Measurements from ENCODE around the gene ABHD1.
"Not testable (repeated sequence)": the region's sequence is repeated elsewhere in the genome, so short reads cannot be mapped to it uniquely, and the experiment has no call there.

The ABHD1 gene

DNA sequence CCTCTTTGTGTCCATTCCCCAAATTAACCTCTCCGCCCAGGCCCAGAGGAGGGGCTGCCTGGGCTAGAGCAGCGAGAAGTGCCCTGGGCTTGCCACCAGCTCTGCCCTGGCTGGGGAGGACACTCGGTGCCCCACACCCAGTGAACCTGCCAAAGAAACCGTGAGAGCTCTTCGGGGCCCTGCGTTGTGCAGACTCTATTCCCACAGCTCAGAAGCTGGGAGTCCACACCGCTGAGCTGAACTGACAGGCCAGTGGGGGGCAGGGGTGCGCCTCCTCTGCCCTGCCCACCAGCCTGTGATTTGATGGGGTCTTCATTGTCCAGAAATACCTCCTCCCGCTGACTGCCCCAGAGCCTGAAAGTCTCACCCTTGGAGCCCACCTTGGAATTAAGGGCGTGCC is 23.6 kb upstream of the ABHD1 start:
- no peak overlapping the region for H3K4me3 ChIP-seq (ENCODE audit: low read depth, low read length)
- TF ChIP-seq, protein P1, sequence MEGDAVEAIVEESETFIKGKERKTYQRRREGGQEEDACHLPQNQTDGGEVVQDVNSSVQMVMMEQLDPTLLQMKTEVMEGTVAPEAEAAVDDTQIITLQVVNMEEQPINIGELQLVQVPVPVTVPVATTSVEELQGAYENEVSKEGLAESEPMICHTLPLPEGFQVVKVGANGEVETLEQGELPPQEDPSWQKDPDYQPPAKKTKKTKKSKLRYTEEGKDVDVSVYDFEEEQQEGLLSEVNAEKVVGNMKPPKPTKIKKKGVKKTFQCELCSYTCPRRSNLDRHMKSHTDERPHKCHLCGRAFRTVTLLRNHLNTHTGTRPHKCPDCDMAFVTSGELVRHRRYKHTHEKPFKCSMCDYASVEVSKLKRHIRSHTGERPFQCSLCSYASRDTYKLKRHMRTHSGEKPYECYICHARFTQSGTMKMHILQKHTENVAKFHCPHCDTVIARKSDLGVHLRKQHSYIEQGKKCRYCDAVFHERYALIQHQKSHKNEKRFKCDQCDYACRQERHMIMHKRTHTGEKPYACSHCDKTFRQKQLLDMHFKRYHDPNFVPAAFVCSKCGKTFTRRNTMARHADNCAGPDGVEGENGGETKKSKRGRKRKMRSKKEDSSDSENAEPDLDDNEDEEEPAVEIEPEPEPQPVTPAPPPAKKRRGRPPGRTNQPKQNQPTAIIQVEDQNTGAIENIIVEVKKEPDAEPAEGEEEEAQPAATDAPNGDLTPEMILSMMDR (IDR thresholded peaks at IDR 0.05; ENCODE audit: control insufficient read depth, extremely low read depth, insufficient read depth): no peak
- DNase-seq (ENCODE audit: low read depth): no peak

DNA sequence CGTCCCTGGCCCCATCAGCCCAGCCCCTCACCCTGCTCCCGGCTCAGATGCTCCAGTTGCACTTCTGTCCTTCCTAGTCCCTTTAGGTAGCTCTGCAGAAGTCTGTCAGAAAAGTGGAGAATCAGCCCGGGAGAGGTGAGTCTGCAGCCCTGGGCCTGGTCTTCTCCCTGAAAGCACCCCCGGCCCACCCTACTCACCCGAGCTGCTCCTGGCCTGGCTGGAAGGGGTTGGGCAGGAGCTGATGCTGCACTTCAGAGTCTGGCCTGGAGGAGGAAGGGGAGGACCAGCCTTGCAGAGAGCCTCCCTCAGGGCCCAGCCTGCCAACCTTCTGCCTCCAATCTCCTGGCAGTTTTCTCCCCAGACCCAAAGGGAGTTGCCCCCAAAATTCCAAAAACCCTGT is 21.3 kb upstream of the ABHD1 start:
- no peak overlapping the region for H3K4me3 ChIP-seq (ENCODE audit: low read depth, low read length)
- TF ChIP-seq, protein P1 (IDR thresholded peaks at IDR 0.05; ENCODE audit: control insufficient read depth, extremely low read depth, insufficient read depth): no peak
- no peak for DNase-seq (ENCODE audit: low read depth)

DNA sequence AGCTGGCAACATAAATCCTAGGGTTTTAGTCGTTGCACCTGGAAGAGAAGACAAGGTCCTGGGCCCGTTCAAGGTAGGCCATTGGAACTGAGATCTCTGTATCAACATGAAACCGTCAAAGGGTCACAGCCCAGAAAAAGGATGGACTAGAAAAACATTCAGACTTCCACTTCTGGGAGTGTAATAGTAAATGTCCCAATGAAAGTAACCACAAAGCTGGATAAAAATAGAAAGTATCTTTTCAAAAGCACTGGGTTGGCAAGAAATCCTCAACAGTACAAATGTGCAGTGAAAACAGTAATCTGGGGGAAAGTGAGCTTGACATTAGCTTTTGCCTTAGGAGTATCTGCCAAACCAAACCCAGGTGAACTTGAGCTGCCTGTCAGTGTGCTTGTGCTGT is 17.6 kb upstream of the ABHD1 start:
- TF ChIP-seq, protein P1 (IDR thresholded peaks at IDR 0.05; ENCODE audit: control insufficient read depth, extremely low read depth, insufficient read depth): no peak
- DNase-seq (ENCODE audit: low read depth): no peak

DNA sequence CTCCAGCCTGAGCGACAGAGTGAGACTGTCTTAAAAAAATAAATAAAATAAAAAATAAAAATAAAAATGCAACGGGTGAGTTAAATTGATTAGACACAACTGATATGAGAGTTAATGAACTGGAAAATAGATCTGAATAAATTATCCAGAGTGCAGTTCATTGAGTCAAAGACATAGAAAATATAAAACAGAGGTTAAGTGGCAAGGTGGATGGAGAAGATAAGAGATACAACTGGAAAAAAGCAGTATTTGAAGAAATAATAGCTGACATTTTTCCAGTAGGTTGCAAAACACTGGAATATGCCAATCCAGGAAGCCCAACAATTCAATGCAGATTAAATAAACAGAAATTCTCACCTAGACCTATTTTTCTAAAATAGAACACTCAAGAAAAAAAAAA is 15.4 kb upstream of the ABHD1 start:
- DNase-seq (ENCODE audit: low read depth): no peak
- no peak overlapping the region for H3K4me3 ChIP-seq (ENCODE audit: low read depth, low read length)
- TF ChIP-seq, protein P1 (IDR thresholded peaks at IDR 0.05; ENCODE audit: control insufficient read depth, extremely low read depth, insufficient read depth): no peak

More for the DNA sequence above, 17.6 kb upstream of the ABHD1 start:
- H3K4me3 ChIP-seq (ENCODE audit: low read depth, low read length): no peak overlapping the region

DNA sequence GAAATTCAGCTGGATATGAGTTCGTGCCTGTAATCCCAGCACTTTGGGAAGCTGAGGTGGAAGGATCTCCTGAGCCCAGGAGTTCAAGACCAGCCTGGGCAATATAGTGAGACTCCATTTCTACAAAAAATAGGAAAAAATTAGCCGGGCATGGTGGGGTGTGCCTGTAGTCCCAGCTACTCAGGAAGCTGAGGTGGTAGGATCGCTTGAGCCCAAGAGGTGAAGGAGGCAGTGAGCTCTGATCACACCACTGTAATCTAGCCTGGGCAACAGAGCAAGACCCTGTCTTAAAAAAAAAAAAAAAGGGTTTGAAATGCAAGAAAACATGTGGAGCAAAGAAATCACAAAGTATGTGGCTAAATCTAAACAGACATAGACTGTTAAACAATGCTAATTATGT is 14.5 kb upstream of the ABHD1 start:
- H3K4me3 ChIP-seq (ENCODE audit: low read depth, low read length): no peak overlapping the region
- no peak for DNase-seq (ENCODE audit: low read depth)

DNA sequence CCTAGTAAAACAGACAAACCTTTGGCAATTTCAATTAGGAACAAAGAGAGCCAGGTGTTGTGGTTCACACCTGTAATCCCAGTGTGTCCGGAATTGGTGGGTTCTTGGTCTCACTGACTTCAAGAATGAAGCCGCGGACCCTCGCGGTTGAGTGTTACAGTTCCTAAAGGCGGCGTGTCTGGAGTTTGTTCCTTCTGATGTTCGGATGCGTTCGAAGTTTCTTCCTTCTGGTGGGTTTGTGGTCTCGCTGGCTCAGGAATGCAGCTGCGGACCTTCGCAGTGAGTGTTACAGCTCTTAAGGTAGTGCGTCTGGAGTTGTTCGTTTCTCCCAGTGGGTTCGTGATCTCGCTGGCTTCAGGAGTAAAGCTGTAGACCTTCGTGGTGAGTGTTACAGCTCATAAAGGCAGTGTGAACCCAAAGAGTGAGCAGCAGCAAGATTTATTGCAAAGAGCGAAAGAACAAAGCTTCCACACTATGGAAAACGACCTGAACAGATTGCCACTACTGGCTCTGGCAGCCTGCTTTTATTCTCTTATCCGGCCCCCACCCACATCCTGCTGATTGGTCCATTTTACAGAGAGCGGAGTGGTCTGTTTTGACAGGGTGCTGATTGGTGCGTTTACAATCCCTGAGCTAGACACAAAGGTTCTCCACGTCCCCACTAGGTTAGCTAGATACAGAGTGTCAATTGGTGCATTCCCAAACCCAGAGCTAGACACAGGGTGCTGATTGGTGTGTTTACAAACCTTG is 12.8 kb upstream of the ABHD1 start:
- DNase-seq (ENCODE audit: low read depth); H3K4me3 ChIP-seq (ENCODE audit: low read depth, low read length): not testable (repeated sequence)

More for the DNA sequence above, 14.5 kb upstream of the ABHD1 start:
- TF ChIP-seq, protein P1 (IDR thresholded peaks at IDR 0.05; ENCODE audit: control insufficient read depth, extremely low read depth, insufficient read depth): no peak

DNA sequence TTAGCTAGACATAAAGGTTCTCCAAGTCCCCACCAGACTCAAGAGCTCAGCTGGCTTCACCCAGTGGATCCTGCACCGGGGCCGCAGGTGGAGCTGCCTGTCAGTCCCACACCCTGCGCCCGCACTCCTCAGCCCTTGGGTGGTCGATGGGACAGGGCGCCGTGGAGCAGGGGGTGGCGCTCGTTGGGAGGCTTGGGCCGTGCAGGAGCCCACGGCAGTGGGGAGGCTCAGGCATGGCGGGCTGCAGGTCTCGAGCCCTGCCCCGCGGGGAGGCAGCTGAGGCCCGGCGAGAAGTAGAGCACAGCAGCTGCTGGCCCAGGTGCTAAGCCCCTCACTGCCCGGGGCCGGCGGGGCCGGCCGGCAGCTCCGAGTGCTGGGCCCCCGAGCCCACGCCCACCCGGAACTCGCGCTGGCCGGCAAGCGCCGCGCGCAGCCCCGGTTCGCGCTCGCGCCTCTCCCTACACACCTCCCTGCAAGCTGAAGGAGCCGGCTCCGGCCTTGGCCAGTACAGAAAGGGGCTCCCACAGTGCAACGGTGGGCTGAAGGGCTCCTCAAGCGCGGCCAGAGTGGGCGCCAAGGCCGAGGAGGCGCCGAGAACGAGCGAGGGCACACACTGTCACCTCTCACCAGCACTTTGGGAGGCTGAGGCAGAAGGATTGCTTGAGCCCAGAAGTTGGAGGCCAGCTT is 12.1 kb upstream of the ABHD1 start:
- not testable (repeated sequence) for H3K4me3 ChIP-seq (ENCODE audit: low read depth, low read length); DNase-seq (ENCODE audit: low read depth)

DNA sequence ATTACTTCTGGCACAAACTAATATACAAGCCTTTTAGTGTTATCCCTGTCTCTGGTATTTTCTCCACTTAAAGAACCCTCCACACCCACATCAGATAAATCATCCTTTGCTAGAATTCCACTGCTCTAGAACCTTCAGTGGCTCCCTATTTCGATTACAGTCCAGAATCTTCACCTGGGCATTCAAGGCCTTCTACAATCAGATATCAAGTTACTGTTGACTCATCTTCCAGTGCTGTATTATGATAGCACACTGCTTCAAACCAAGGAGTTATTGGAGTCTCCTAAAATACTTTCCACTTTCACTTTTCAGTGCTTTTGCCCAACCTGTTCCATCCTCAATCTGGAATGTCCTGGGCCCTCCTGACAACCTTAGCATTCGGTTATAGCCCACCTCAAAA is 8.1 kb upstream of the ABHD1 start:
- TF ChIP-seq, protein P1 (IDR thresholded peaks at IDR 0.05; ENCODE audit: control insufficient read depth, extremely low read depth, insufficient read depth): no peak
- DNase-seq (ENCODE audit: low read depth): no peak
- H3K4me3 ChIP-seq (ENCODE audit: low read depth, low read length): no peak overlapping the region
